H1 (cell line): ENCODE measurements around the gene RHOBTB3.

ENCODE experiments used
- ATF2 ChIP-seq: IDR thresholded peaks from 2 replicates; pipeline ENCODE4 v1.6.1; 2012; ENCODE audit warnings: low read length, inconsistent platforms
- CHD2 ChIP-seq: IDR thresholded peaks from 2 replicates; pipeline ENCODE4 v1.6.1; 2012; ENCODE audit warnings: low read length, improper control_type of control experiment
- CTCF ChIP-seq, 3 experiments: IDR thresholded peaks; 1 replicate in 2 of 3; 2 replicates in 1 of 3; pipeline versions ENCODE4 v1.5.1 to v1.6.1; 2011; ENCODE audit warnings: low read length in 3 of 3, mild to moderate bottlenecking in 3 of 3, inconsistent platforms in 2 of 3, low read depth in 1 of 3, moderate library complexity in 1 of 3; ENCODE audit not compliant: insufficient read depth in 1 of 3; ENCODE audit errors: control extremely low read depth in 1 of 3
- EGR1 ChIP-seq: IDR thresholded peaks from 2 replicates; pipeline ENCODE4 v1.6.1; 2011; ENCODE audit warnings: low read depth, low read length, borderline replicate concordance
- EP300 ChIP-seq, 2 experiments: IDR thresholded peaks; 1 replicate in 1 of 2; 2 replicates in 1 of 2; pipeline ENCODE4 v1.6.1; 2011 to 2012; ENCODE audit warnings: low read depth in 2 of 2, low read length in 2 of 2, mild to moderate bottlenecking in 2 of 2, borderline replicate concordance in 1 of 2, inconsistent platforms in 1 of 2, moderate library complexity in 1 of 2
- FOSL1 ChIP-seq: IDR thresholded peaks from 2 replicates; pipeline ENCODE4 v1.6.1; 2011; ENCODE audit warnings: mild to moderate bottlenecking, low read depth, low read length, moderate library complexity; ENCODE audit not compliant: insufficient read depth
- GTF2F1 ChIP-seq: IDR thresholded peaks from 2 replicates; pipeline ENCODE4 v1.6.1; 2012; ENCODE audit warnings: low read depth, low read length, improper control_type of control experiment, borderline replicate concordance
- POLR2A ChIP-seq, 2 experiments: IDR thresholded peaks; 1 replicate in 1 of 2; 2 replicates in 1 of 2; pipeline ENCODE4 v1.6.1; 2011; ENCODE audit warnings: low read depth in 2 of 2, low read length in 2 of 2, mild to moderate bottlenecking in 2 of 2; ENCODE audit errors: control extremely low read depth in 1 of 2
- POLR2AphosphoS5 ChIP-seq: IDR thresholded peaks from 2 replicates; pipeline ENCODE4 v1.6.1; 2011; ENCODE audit warnings: low read depth, low read length
- RNF2 ChIP-seq: fragments of 200-900, 300-1000 bp; sonication (generic); IDR thresholded peaks from 2 replicates; pipeline ENCODE4 v1.7.1; 2016; ENCODE audit warnings: borderline replicate concordance, low read depth, mild to moderate bottlenecking, antibody characterized with exemption, low read length; ENCODE audit not compliant: poor library complexity, severe bottlenecking; ENCODE audit errors: missing control alignments
- TAF1 ChIP-seq: IDR thresholded peaks from 2 replicates; pipeline ENCODE4 v1.6.1; 2011; ENCODE audit warnings: mild to moderate bottlenecking, low read depth, low read length
- ZNF274 ChIP-seq: IDR thresholded peaks from 2 replicates; pipeline ENCODE4 v1.7.0; 2012; ENCODE audit warnings: low read length, borderline replicate concordance; ENCODE audit errors: extremely low read depth

GRCh38 chr5:95729115-95730010 lies 1.8 kb upstream of the RHOBTB3 start:
- TF ChIP-seq FOSL1 = no peak
- no peak for TF ChIP-seq CTCF (IDR thresholded peaks at IDR 0.05; ENCODE audit: control extremely low read depth in 1 of 3, insufficient read depth in 1 of 3, low read depth in 1 of 3, low read length in 3 of 3)
- TF ChIP-seq TAF1 = no peak
- no peak for TF ChIP-seq EGR1
- no peak for TF ChIP-seq CHD2
- TF ChIP-seq ZNF274 = no peak
- TF ChIP-seq POLR2A (IDR thresholded peaks at IDR 0.05; ENCODE audit: control extremely low read depth in 1 of 2, low read depth in 2 of 2, low read length in 2 of 2) = no peak
- TF ChIP-seq ATF2 = no peak
- no peak for TF ChIP-seq POLR2AphosphoS5
- TF ChIP-seq GTF2F1 = no peak
- no peak for TF ChIP-seq EP300 (IDR thresholded peaks at IDR 0.05; ENCODE audit: borderline replicate concordance in 1 of 2, low read depth in 2 of 2, low read length in 2 of 2)
- TF ChIP-seq RNF2 = no peak
